ENCODE data around the gene BPIFB6.

- TF ChIP-seq CTCF (IDR thresholded peaks at IDR 0.05) (no peak), POLR2AphosphoS5 (IDR thresholded peaks at IDR 0.05) (no peak), POLR2A (IDR thresholded peaks at IDR 0.05) (no peak)
These were observed 12.3 kb downstream of the BPIFB6 start for GRCh38 chr20:33043731-33044181.

All from transverse colon (tissue), 4 donors.